Suprapubic skin (tissue), 4 donors: Measurements from ENCODE around the gene TMOD1. TPM values are rescaled to one million over a fixed set of nuclear protein-coding genes. Genes with fewer than 3 reads are reported as not detected.

Experiments used
- DNase-seq, 2 donors: peaks; one replicate each; pipeline ENCODE4 v3.0.0-alpha.2; 2019; ENCODE audit warnings: low spot score in 2 of 2
- H3K27ac ChIP-seq: fragments of 200-600 bp; sonication (generic); one replicate; pipeline ENCODE4 v1.5.1; 2019
- H3K27me3 ChIP-seq: fragments of 200-600 bp; sonication (generic); one replicate; pipeline ENCODE4 v1.5.1; 2019
- H3K36me3 ChIP-seq: fragments of 200-600 bp; sonication (generic); one replicate; pipeline ENCODE4 v1.5.1; 2019
- H3K4me1 ChIP-seq: fragments of 200-600 bp; sonication (generic); one replicate; pipeline ENCODE4 v1.5.1; 2019
- H3K4me3 ChIP-seq: fragments of 200-600 bp; sonication (generic); one replicate; pipeline ENCODE4 v1.5.1; 2019; ENCODE audit warnings: mild to moderate bottlenecking
- H3K9me3 ChIP-seq: fragments of 200-600 bp; sonication (generic); one replicate; pipeline ENCODE4 v1.5.1; 2019
- CTCF ChIP-seq, 2 donors: fragments of 200-600 bp in 1 of 2; fragments of 450-650 bp in 1 of 2; sonication (generic) in 1 of 2; IDR thresholded peaks; one replicate each; pipeline ENCODE4 v1.5.1; 2016 to 2019; ENCODE audit warnings: antibody characterized with exemption in 2 of 2, mild to moderate bottlenecking in 1 of 2, moderate library complexity in 1 of 2
- EP300 ChIP-seq: sonication (generic); formaldehyde crosslinking; IDR thresholded peaks from one replicate; pipeline ENCODE4 v1.6.1; 2017; ENCODE audit warnings: antibody characterized with exemption
- POLR2A ChIP-seq, 2 donors: fragments of 450-650 bp; IDR thresholded peaks; one replicate each; pipeline ENCODE4 v1.6.1; 2017; ENCODE audit warnings: antibody characterized with exemption in 2 of 2, mild to moderate bottlenecking in 2 of 2, moderate library complexity in 2 of 2
- POLR2AphosphoS5 ChIP-seq, 3 donors: sonication (generic); formaldehyde crosslinking; IDR thresholded peaks; one replicate each; pipeline ENCODE4 v1.6.1; 2017; ENCODE audit warnings: antibody characterized with exemption in 3 of 3
- WGBS: methylation state at CpG from one replicate; pipeline ENCODE4 v1.1.5; 2018; 5-methylcytosine and 5-hydroxymethylcytosine counted together
- total RNA-seq, 4 donors: library from RNA; depleted of rRNA; stranded (reverse); fragments of >200 nt; gene quantifications; one replicate each; pipeline ENCODE4 v1.1.0, GENCODE V29; 2016

Gene TMOD1
- total RNA-seq, 4 donors from 2014 or later: 1.9 to 4.4 (median 4.0) TPM

GRCh38 chr9:97519441-97519970, 18.0 kb downstream of the TMOD1 start:
- peaks cover 12% of the 10 kb centered on the region for H3K4me1 ChIP-seq
- no peaks in the 10 kb centered on the region for H3K36me3 ChIP-seq
- no peak overlapping the region for H3K4me3 ChIP-seq
- no peaks in the 10 kb centered on the region for H3K9me3 ChIP-seq
- 97% methylated on average over 11 of the region's 11 CpGs for WGBS
- peak overlapping the region; percentile 11 for H3K27ac ChIP-seq
- no peak for TF ChIP-seq POLR2A (IDR thresholded peaks at IDR 0.05)
- no peak for TF ChIP-seq POLR2AphosphoS5 (IDR thresholded peaks at IDR 0.05)
- TF ChIP-seq EP300: no peak
- TF ChIP-seq CTCF (IDR thresholded peaks at IDR 0.05): no peak
- no peaks in the 10 kb centered on the region for H3K27me3 ChIP-seq
- no peak for DNase-seq

- no peak for TF ChIP-seq EP300
- TF ChIP-seq CTCF (IDR thresholded peaks at IDR 0.05): no peak
- TF ChIP-seq POLR2A (IDR thresholded peaks at IDR 0.05): no peak
- no peak for TF ChIP-seq POLR2AphosphoS5 (IDR thresholded peaks at IDR 0.05)
- Histone ChIP-seq H3K4me3 (no peak overlapping the region), H3K4me1 (peaks cover 12% of the 10 kb centered on the region), H3K27ac (no peak overlapping the region), H3K36me3 (no peaks in the 10 kb centered on the region), H3K27me3 (no peaks in the 10 kb centered on the region), H3K9me3 (no peaks in the 10 kb centered on the region)
- DNase-seq: no peak
- WGBS: 91% methylated on average over 10 of the region's 10 CpGs
These were observed 20.3 kb downstream of the TMOD1 start for GRCh38 chr9:97521576-97522333.

- no peak overlapping the region for H3K27ac ChIP-seq
- H3K4me1 ChIP-seq: peaks cover 14% of the 10 kb centered on the region
- TF ChIP-seq EP300 (no peak), POLR2A (IDR thresholded peaks at IDR 0.05) (no peak), CTCF (IDR thresholded peaks at IDR 0.05) (no peak), POLR2AphosphoS5 (IDR thresholded peaks at IDR 0.05) (no peak)
- no peaks in the 10 kb centered on the region for H3K36me3 ChIP-seq
- H3K4me3 ChIP-seq: no peak overlapping the region
- H3K27me3 ChIP-seq: no peaks in the 10 kb centered on the region
- no peak for DNase-seq
- H3K9me3 ChIP-seq: no peaks in the 10 kb centered on the region
- WGBS: 63% methylated on average over 4 of the region's 4 CpGs
These were observed 23.0 kb downstream of the TMOD1 start for GRCh38 chr9:97524424-97524823.

- Histone ChIP-seq H3K4me3 (no peak overlapping the region), H3K27ac (no peak overlapping the region), H3K9me3 (no peaks in the 10 kb centered on the region), H3K4me1 (peaks cover 13% of the 10 kb centered on the region), H3K27me3 (no peaks in the 10 kb centered on the region), H3K36me3 (no peaks in the 10 kb centered on the region)
- TF ChIP-seq EP300 (no peak), POLR2A (IDR thresholded peaks at IDR 0.05) (no peak), POLR2AphosphoS5 (IDR thresholded peaks at IDR 0.05) (no peak), CTCF (IDR thresholded peaks at IDR 0.05) (no peak)
- no peak for DNase-seq
- WGBS: 80% methylated on average over 2 of the region's 2 CpGs
These were observed 24.0 kb downstream of the TMOD1 start for GRCh38 chr9:97525451-97525850.

GRCh38 chr9:97526895-97527575, 25.6 kb downstream of the TMOD1 start:
- H3K27ac ChIP-seq: no peak overlapping the region
- H3K4me1 ChIP-seq: peaks cover 13% of the 10 kb centered on the region
- 88% methylated on average over 7 of the region's 7 CpGs for WGBS
- no peaks in the 10 kb centered on the region for H3K9me3 ChIP-seq
- TF ChIP-seq CTCF (IDR thresholded peaks at IDR 0.05) (no peak), EP300 (no peak), POLR2AphosphoS5 (IDR thresholded peaks at IDR 0.05) (no peak), POLR2A (IDR thresholded peaks at IDR 0.05) (no peak)
- DNase-seq: no peak
- no peaks in the 10 kb centered on the region for H3K36me3 ChIP-seq
- no peaks in the 10 kb centered on the region for H3K27me3 ChIP-seq
- no peak overlapping the region for H3K4me3 ChIP-seq
